Right hindlimb (tissue), 1 donor: Measurements from ENCODE around the gene NFYC.
A peak's percentile ranks its signal among the peaks of the same experiment; 100 is the strongest.

Experiments used
- DNase-seq: peaks from one replicate; pipeline ENCODE4 v3.0.0-alpha.2; 2018

NFYC gene

GRCh38 chr1:40798366-40799281, 107.1 kb downstream of the NFYC start:
- peak; percentile 49 for DNase-seq

DNA sequence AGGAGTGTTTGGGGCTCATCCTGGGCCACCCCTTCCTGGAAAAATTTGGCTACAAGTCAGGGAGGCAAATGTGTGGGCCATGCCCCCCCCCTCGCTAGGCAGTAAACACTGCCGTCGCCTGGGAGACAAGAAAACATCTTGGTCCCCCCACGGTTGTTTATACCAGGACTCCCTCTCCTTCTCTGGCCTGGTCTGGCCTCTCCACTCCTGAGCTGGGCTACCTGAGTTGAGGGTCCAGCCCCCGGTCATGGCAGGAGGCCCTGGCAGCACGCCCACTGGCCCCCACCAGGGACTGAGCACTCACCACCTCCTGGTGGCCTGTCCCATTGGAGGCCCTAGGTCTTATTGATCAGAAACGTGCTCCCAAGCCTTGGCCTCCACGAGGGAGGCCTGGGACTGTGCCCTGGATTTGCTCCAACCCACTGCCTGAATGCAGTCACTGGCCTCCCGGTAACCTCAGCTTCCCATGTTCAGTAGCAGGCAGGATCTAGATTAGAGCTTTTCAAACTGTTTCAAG, 107.9 kb downstream of the NFYC start:
- peak; percentile 75 for DNase-seq

DNA sequence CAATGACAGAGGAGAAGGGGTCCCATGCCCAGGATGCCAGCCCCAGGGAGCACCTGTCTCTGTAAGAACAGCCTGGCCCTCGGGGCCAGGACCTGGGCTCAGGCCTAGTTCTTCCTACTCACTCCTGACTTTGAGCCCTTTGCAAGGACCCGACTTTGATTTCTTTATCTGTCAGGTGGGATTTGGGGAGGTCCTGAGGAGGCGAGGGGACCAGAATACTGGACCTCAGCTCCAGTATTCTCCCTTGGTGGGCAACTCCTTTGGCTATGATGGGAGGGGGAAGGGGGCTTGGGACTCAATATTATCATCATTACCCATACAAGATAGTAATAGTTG, 110.2 kb downstream of the NFYC start:
- no peak for DNase-seq

DNA sequence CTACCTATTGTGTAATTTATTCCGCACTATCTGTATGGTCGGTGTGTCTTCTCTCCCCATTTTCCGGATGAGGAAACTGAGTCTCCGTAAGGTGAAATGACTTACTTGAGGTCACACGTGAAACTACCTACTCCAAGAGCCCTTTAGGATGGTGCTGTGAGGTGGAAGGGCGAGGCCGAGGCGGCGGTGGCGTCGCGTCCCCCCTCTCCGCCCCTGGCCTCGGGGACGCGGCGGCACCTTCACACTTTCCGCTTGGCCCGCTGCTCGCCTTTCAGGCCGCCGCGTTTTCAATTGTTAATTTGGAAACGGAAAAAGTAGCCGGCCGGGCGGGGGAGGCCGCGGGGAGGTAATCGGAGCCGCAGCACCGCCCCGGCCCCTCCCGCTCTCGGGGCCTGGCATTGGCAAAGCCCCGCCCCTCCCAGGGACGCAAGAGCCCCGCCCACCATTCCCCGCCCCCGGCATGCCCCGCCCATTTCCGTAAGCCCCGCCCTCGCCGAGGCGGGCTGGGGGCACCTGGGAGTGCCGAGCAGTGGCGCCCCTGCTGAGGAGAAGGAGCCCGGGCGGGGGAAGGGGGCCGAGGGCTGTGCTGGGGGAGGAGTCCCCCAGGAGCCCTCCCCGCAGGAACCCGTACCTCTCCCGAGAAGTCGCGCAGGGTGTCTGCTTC, 110.7 kb downstream of the NFYC start:
- peak; percentile 88 for DNase-seq

- DNase-seq, result no peak
Observed at GRCh38 chr1:40802742-40803113, 111.2 kb downstream of the NFYC start.

DNA sequence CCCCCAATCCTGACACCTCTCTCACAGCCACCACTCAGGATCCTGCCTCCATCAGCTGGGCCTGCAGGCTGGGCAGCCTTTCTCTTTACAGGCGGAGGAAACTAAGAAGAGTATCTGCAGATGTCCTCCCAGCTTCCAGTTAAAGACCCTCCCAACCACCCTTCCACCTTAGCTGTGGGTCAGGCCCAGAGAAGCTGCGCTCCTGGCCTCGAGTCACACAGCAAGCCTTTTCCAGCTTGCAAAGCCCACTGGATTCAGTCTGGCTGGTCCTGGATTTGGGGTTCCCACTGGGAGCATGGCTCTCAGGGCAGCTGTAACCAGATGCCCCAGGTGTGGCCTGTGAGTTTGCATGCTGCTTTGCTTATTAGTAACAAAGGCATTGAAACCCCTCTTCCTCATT, 111.9 kb downstream of the NFYC start:
- DNase-seq, result no peak

DNA sequence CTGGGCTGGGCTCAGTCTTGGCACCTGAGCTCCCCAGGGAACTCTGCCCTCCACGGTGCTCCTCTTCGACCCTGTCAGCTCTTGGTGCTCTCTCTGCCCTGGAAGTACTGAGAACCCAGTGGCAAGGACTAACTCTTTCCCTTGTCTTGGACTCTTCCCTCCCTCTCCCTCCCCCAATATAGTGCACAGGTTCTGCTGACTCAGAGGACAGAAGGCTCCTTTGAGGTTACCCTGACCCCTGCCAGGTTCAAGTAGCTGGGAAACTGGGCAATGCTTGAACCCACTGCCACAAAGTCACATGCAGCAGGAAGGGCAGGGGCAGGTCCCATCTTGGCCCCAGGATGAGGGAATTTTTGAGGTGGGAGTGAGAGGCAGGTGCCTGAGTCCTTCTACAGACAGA, 112.4 kb downstream of the NFYC start:
- DNase-seq, result no peak

GRCh38 chr1:40806240-40806639, 114.7 kb downstream of the NFYC start:
- DNase-seq, result no peak

DNA sequence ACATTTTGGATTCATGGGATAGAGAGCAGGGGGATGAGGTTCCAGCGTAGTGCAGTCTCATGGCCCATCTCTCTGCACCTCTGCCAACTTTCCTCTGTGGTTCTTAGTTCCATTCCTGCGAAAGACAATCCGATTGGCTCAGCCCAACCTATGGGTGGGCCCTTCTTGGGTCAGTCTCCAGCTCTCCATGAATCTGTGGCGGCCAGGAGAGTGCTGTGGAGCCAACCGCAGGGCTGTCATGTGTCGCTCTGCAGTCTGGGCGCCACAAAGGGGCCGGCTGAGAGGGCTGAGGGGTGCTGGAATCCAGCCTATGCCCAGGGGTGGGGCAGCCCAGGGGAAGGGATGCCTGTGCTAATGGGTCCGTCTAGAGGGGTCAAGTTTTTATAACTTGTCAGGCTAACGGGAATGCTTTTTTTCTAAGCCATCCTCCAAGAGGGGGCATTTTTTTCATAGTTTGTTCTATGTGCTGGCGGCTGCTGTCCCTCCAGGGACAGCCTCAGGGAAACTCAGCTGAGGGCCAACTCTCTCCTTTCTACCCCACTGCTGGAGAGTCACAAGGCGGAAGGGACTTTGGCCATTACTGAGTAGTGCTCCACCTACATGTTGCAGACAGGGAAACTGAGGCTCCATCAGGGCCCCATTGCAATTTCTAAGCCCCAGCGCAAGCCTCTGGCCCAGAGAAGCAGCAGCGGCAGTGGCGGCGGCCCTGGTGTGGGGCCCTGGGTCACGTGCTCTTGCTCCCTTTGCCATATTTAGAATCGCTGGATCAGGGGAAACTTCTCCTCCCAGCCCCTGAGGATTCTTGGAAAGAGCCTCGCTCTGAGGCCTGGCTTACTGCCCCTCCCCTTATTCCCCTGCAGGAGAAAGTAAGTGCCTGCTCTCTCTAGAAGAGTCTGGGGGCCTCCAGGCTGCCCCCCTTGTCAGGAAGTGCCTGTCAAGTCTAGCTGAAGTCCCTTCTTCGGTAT, 115.5 kb downstream of the NFYC start:
- peak; percentile 78 for DNase-seq

DNA sequence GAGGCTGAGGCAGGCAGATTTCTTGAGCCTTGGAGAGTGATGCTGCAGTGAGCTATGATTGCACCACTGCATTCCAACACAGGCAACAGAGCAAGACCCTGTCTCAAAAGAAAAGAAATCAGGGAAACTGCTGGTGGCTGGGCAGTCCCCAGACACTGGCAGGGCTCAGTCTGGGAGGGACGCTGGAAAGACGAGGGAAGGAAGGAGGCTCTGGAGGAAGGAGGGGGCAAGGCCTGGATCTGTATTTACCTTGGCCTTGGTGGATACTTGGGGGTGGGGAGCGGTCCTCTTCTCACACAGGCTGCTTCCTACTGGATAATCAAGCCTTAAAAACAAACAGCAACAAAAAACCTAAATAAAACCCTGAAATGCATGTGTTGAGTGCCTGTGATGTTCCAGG, 116.5 kb downstream of the NFYC start:
- no peak for DNase-seq

DNA sequence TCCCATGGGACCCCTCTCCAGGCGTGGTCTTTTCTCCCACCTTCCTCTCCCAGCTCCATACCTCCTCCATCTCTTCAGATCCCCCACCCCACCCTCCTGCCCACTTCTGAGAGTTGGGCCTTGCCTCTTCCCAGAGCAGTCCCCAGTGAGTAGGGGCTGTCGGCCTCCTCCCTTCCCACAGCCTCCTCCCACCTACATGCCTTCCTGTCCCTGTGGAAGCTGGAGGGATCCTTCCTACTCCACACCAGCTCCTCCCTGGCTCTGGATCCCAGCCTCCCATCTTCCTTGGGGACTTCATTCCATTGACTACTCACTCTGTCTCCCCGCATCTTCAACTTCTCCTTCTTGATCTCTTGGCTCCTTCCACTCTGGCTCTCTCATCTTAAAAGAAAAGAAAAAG, 116.9 kb downstream of the NFYC start:
- no peak for DNase-seq

DNA sequence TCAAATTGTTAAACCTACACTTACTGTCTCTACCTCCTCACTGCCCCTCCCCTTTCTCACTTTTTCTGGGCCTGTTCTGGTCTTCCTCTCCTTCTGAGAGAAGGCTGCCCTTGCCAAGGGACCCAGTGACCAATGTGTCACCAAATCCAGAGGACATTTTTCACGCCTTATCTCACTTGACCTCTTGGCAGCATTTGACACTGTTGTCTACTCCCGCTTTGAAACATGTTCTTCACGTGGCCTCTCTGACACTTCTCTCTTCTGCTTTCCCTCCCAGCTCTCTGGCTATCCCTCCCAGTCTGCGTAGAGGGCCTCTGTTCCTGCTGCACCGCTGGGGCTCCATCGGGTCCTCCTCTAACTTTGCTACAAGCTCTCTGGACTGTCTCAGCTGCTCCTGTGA, 117.4 kb downstream of the NFYC start:
- DNase-seq, result no peak

GRCh38 chr1:40810927-40811326, 119.4 kb downstream of the NFYC start:
- DNase-seq, result no peak

- no peak for DNase-seq
Observed at GRCh38 chr1:40815420-40815819, 123.9 kb downstream of the NFYC start.

DNA sequence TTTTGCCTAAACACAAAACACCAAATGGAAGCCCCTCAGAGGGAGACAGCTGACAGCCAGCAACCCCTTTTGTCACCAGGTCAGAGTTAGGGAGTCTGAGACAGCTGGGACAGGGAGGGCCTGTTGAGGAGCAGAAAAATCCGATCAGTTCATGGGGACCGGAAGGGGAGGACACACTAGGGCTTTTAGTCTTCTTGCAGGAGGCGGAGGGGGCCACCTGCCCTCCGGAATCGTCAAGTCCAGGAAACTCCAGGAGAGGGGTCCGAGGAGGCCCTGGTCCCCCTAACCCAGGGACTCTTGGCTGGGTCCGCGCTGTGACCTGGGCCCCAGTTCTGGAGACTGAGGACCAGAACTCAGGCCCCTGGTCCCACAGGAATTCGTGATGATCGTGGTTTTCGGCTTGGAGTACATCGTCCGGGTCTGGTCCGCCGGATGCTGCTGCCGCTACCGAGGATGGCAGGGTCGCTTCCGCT, 126.3 kb downstream of the NFYC start:
- DNase-seq, result no peak

DNA sequence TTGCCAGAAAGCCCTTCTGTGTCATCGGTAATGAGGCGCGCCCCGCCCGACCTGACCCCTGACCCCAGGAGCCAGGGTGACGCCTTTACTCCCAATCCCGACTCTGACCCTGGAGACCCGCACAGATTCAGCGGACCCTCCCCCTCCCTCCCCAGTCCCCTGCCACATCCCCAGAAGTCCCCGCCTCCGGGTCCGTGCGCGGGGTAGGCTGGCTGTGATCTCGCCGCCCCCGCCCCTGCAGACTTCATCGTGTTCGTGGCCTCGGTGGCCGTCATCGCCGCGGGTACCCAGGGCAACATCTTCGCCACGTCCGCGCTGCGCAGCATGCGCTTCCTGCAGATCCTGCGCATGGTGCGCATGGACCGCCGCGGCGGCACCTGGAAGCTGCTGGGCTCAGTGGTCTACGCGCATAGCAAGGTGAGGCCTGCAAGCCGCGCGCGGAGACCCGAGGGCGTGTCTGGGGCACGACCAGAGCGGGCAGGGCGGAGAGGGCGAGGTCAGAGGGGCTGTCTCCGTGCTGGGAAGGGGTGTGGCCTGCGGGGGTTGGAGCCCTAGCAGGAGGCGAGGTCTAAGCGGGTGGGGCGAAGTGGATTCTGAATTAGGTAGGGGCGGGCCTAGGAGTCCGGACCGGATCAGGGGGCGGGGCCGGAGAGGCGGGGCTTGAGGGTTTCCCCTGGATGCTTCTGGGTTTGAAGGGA, 126.9 kb downstream of the NFYC start:
- DNase-seq, result peak; percentile 67

DNA sequence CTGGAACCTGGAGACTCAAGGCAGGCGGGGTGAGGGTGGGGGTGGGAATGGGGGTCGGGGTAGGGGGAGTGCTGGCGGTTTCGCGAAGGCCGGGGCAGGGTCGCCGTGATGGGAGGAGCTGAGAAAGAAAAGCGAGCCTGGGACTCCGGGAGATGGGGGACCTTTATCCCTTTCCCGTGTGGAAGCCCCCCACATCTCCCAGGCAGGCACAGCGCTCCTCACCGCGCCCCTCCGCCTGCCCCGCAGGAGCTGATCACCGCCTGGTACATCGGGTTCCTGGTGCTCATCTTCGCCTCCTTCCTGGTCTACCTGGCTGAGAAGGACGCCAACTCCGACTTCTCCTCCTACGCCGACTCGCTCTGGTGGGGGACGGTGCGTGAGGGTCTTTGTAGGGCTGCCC, 127.6 kb downstream of the NFYC start:
- no peak for DNase-seq

DNA sequence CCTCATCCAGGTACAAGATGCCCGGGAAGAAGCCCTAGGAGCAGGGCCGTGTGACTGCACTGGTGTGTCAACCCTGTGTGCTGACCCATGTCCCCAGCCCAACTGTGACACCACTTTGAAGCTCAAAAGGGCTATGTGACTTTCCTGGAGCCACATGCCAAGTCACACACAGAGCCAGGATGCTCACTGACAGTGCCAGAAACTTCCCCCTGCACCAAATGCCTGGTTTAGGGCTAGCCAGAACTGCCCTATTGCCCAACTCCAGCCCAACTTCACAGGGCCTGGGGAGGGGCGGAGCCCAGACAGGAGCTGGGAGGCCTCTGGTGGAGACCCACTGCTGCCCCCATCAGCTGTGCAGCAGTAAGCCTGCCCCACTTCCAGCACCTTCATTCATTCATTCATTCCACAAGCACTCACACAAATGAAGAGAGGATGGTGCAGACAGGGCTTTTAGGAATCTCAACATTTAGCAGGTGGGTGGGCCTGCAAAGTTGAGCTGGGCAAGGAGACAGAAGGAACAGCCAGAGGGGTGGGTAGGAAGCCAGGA, 128.8 kb downstream of the NFYC start:
- DNase-seq, result no peak
